ENCODE data around the gene ACBD6.

The ACBD6 gene

DNA sequence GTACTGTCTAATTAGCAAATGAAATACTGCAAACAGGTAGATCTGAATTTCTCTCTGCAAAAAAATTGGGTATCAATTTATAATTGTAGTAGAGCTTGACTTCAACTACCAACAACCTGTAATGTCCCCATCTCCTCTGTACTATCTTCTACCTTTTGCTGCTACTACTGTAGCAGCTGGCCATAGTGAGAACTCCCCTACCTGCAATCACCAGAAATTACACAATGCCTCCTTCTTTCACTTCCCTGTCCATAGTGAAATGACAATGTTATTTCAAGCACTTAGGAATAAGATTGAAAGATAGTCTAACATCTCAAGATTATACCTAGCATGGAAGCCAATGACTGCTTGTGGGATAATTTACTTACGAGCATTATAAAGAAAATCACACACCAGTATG, 100.4 kb downstream of the ACBD6 start:
- Histone ChIP-seq H3K27ac (ENCODE audit: insufficient read depth, low read depth, low read length, poor library complexity, severe bottlenecking) (no peak overlapping the region), H3K4me3 (ENCODE audit: insufficient read depth, low read depth, low read length) (no peak overlapping the region), H3K27me3 (ENCODE audit: control insufficient read depth, insufficient read depth, low read length, poor library complexity, severe bottlenecking) (no peaks in the 10 kb centered on the region), H3K36me3 (ENCODE audit: control insufficient read depth, insufficient read depth, low read length) (no peaks in the 10 kb centered on the region), H3K4me1 (ENCODE audit: control insufficient read depth, insufficient read depth, low read length) (no peaks in the 10 kb centered on the region), H3K9me3 (ENCODE audit: control insufficient read depth, low read length) (no peaks in the 10 kb centered on the region)
- 100% methylated on average over 1 of the region's 1 CpG for WGBS, 2 experiments

DNA sequence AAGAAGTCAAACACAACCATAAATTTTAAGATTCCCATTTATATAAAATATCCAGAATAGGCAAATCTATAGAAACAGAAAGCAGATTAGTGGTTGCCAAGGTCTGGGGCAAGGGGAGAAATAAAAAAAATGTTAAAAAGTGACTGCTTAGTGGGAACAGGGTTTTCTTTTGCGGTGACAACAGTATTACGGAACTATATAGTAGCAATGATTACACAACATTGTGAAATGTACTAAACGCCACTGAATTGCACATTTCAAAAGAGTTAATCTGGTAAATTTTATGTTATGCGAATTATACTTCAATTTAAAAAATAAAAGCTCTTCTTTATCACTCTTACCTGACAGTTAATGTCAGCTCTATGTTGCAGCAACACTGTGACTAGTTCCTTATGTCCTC, 105.2 kb downstream of the ACBD6 start:
- no peaks in the 10 kb centered on the region for H3K4me1 ChIP-seq (ENCODE audit: control insufficient read depth, insufficient read depth, low read length)
- WGBS, 2 experiments, result 70 to 92% methylated on average over 2 to 4 of the region's 4 CpGs

DNA sequence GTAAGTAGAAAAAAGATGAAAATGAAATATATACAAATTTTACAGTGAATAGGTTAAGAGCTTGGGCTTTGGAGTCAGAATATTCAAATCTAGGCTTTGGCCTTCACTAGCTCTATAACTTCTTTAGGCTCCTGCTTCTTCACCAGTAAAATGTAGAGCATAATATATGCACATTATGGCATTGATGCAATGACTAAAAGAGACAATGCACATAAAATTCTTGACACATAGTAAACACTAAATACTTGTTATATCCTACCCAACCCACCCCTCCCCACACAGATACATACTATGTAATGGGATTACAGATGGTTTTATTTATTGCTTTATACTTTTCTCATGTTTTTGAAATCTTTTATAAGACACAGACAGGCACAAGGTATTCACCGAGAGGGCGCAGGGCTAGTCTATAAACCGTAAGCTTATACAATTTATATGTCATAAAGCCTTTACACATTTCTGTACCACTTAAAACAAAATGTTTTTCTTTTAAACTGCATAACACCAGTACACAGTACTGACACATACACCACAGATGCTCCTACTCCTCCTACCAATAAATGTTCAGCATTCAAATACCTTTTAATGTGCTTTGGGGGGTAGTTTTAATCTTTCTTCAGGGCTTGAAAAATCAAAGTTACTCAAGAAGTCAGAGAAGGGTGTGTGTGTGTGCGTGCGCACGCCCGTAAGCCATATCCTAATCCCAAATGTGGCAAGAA, 109.8 kb downstream of the ACBD6 start:
- Histone ChIP-seq H3K4me3 (ENCODE audit: insufficient read depth, low read depth, low read length) (no peak overlapping the region), H3K36me3 (ENCODE audit: control insufficient read depth, insufficient read depth, low read length) (peaks cover 8% of the 10 kb centered on the region), H3K27ac (ENCODE audit: insufficient read depth, low read depth, low read length, poor library complexity, severe bottlenecking) (no peak overlapping the region), H3K9me3 (ENCODE audit: control insufficient read depth, low read length) (no peaks in the 10 kb centered on the region), H3K27me3 (ENCODE audit: control insufficient read depth, insufficient read depth, low read length, poor library complexity, severe bottlenecking) (no peaks in the 10 kb centered on the region), H3K4me1 (ENCODE audit: control insufficient read depth, insufficient read depth, low read length) (no peaks in the 10 kb centered on the region)
- 94% methylated on average over 6 to 7 of the region's 7 CpGs for WGBS, 2 experiments

More for the DNA sequence above, 105.2 kb downstream of the ACBD6 start:
- Histone ChIP-seq H3K36me3 (ENCODE audit: control insufficient read depth, insufficient read depth, low read length) (peaks cover 8% of the 10 kb centered on the region), H3K9me3 (ENCODE audit: control insufficient read depth, low read length) (no peaks in the 10 kb centered on the region), H3K4me3 (ENCODE audit: insufficient read depth, low read depth, low read length) (no peak overlapping the region), H3K27ac (ENCODE audit: insufficient read depth, low read depth, low read length, poor library complexity, severe bottlenecking) (no peak overlapping the region), H3K27me3 (ENCODE audit: control insufficient read depth, insufficient read depth, low read length, poor library complexity, severe bottlenecking) (no peaks in the 10 kb centered on the region)

DNA sequence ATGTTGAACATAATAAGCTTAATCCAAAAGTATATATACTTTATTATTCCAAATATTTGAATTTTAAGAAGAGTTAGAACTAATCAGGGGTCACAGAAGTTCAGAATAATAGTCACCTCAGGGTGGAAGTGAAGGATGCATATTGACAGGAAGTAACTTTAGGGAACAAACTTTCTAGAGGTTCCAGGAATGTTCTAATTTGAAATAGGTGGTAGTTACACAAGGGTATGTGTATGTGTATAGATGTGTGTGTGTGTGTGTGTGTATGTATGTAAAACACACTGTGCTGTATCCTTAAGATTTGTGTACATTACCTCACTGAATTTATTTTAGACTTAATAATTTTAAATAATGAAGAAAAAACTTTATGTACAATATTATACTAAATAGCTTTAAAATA, 110.4 kb downstream of the ACBD6 start:
- H3K4me3 ChIP-seq (ENCODE audit: insufficient read depth, low read depth, low read length), result no peak overlapping the region
- peaks cover 8% of the 10 kb centered on the region for H3K36me3 ChIP-seq (ENCODE audit: control insufficient read depth, insufficient read depth, low read length)
- no peaks in the 10 kb centered on the region for H3K27me3 ChIP-seq (ENCODE audit: control insufficient read depth, insufficient read depth, low read length, poor library complexity, severe bottlenecking)
- no peak overlapping the region for H3K27ac ChIP-seq (ENCODE audit: insufficient read depth, low read depth, low read length, poor library complexity, severe bottlenecking)
- no peaks in the 10 kb centered on the region for H3K4me1 ChIP-seq (ENCODE audit: control insufficient read depth, insufficient read depth, low read length)
- no peaks in the 10 kb centered on the region for H3K9me3 ChIP-seq (ENCODE audit: control insufficient read depth, low read length)

DNA sequence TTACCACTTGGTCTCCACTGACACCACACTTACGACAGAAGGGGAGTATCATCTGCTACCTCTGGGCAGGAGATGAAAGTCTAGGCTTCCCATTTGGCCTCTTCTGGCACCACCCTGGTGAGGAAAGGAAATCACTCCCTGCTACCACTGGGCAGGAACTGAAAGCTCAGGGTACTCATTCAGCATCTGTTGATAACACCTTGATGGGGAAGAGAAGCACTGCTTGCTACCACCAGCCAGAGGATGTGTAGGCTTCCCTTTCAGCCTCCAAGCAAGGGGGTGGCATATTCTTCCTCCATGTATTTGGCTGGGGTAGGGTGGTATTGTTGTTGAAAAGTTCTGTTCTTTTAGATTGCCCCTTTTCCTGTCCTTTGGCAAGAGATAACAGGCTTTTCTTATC, 115.0 kb downstream of the ACBD6 start:
- no peaks in the 10 kb centered on the region for H3K9me3 ChIP-seq (ENCODE audit: control insufficient read depth, low read length)

DNA sequence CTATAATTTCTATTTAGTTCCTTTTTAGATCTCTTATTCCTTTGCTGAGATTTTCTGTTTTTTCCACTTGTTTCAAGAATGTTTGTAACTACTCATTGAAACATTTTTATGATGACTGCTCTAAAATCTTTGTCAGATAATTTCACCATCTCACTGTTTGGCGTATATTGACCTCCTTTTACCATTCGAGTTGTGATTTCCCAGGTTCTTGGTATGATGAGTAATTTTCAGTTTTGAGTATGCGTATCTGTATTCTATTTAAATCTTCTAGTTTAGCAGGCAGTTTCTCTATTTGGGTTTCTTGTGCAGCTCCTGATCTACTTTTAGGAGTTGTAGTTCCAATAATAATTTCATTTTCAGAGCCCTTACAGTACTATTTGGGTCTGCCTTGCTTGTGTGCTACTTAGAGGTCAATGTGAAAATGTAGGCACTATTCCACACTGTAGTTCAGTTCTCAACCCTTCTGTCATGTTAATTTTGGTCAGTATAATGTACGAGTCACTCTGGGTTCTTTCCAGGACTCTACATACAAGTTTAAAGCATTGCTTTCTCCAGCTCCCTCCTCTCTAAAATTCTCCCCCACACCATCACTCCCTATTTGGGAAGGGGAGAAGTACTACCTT, 115.5 kb downstream of the ACBD6 start:
- no peaks in the 10 kb centered on the region for H3K9me3 ChIP-seq (ENCODE audit: control insufficient read depth, low read length)
- H3K4me3 ChIP-seq (ENCODE audit: insufficient read depth, low read depth, low read length), result no peak overlapping the region
- no peak overlapping the region for H3K27ac ChIP-seq (ENCODE audit: insufficient read depth, low read depth, low read length, poor library complexity, severe bottlenecking)
- 88 to 92% methylated on average over 2 to 4 of the region's 4 CpGs for WGBS, 2 experiments
- H3K4me1 ChIP-seq (ENCODE audit: control insufficient read depth, insufficient read depth, low read length), result no peaks in the 10 kb centered on the region
- no peaks in the 10 kb centered on the region for H3K27me3 ChIP-seq (ENCODE audit: control insufficient read depth, insufficient read depth, low read length, poor library complexity, severe bottlenecking)
- no peaks in the 10 kb centered on the region for H3K36me3 ChIP-seq (ENCODE audit: control insufficient read depth, insufficient read depth, low read length)

More for the DNA sequence above, 115.0 kb downstream of the ACBD6 start:
- Histone ChIP-seq H3K27ac (ENCODE audit: insufficient read depth, low read depth, low read length, poor library complexity, severe bottlenecking) (no peak overlapping the region), H3K4me1 (ENCODE audit: control insufficient read depth, insufficient read depth, low read length) (no peaks in the 10 kb centered on the region), H3K36me3 (ENCODE audit: control insufficient read depth, insufficient read depth, low read length) (no peaks in the 10 kb centered on the region), H3K4me3 (ENCODE audit: insufficient read depth, low read depth, low read length) (no peak overlapping the region), H3K27me3 (ENCODE audit: control insufficient read depth, insufficient read depth, low read length, poor library complexity, severe bottlenecking) (no peaks in the 10 kb centered on the region)
- 94 to 100% methylated on average over 1 of the region's 1 CpG for WGBS, 2 experiments

DNA sequence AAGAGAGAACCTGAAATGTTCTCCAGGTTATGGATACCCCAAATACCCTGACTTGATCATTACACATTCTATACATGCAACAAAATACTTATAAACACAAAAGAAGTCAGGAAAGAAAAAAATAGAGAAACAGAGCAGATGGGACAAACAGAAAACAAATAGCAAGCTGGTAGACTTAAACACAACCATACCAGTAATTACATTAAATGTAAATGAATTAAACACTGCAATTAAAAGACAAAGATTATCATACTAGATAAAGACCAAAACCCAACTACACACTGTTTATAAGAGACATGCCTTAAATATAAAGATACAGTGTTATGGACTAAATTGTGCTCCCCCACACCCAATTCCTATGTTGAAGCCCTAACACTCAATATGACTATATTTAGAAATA, 117.2 kb downstream of the ACBD6 start:
- Histone ChIP-seq H3K9me3 (ENCODE audit: control insufficient read depth, low read length) (no peaks in the 10 kb centered on the region), H3K4me1 (ENCODE audit: control insufficient read depth, insufficient read depth, low read length) (no peaks in the 10 kb centered on the region), H3K27ac (ENCODE audit: insufficient read depth, low read depth, low read length, poor library complexity, severe bottlenecking) (no peak overlapping the region), H3K36me3 (ENCODE audit: control insufficient read depth, insufficient read depth, low read length) (no peaks in the 10 kb centered on the region), H3K27me3 (ENCODE audit: control insufficient read depth, insufficient read depth, low read length, poor library complexity, severe bottlenecking) (no peaks in the 10 kb centered on the region), H3K4me3 (ENCODE audit: insufficient read depth, low read depth, low read length) (no peak overlapping the region)

DNA sequence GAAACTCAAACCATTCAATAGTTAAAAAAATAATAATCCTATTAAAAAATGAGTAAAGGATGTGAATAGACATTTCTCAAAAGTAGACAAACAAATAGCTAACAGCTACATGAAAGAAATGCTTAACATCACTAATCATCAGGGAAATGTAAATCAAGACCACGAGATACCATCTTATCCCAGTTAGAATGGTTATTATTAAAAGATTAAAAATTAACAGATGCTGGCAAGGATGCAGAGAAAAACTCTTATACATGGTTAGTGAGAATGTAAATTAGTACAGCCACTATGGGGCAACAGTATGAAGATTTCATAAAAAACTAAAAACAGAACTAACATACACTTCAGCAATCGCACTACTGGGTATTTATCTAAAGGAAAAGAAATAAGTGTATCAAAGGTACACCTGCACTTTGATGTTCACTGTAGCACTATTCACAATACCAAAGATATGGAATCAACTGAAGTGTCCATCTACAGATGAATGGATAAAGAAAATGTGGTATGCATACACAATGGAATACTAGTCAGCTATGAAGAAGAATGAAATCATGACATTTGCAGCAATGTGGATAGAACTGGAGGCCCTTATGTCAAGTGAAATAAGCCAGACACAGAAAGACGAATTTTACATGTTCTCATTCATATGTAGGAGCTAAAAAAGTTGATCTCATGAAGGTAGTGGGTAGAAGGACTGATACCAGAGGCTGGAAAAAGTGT, 117.9 kb downstream of the ACBD6 start:
- Histone ChIP-seq H3K4me1 (ENCODE audit: control insufficient read depth, insufficient read depth, low read length) (no peaks in the 10 kb centered on the region), H3K27ac (ENCODE audit: insufficient read depth, low read depth, low read length, poor library complexity, severe bottlenecking) (no peak overlapping the region), H3K4me3 (ENCODE audit: insufficient read depth, low read depth, low read length) (no peak overlapping the region), H3K27me3 (ENCODE audit: control insufficient read depth, insufficient read depth, low read length, poor library complexity, severe bottlenecking) (no peaks in the 10 kb centered on the region), H3K36me3 (ENCODE audit: control insufficient read depth, insufficient read depth, low read length) (no peaks in the 10 kb centered on the region), H3K9me3 (ENCODE audit: control insufficient read depth, low read length) (no peaks in the 10 kb centered on the region)
- 82 to 94% methylated on average over 1 to 2 of the region's 3 CpGs for WGBS, 2 experiments

DNA sequence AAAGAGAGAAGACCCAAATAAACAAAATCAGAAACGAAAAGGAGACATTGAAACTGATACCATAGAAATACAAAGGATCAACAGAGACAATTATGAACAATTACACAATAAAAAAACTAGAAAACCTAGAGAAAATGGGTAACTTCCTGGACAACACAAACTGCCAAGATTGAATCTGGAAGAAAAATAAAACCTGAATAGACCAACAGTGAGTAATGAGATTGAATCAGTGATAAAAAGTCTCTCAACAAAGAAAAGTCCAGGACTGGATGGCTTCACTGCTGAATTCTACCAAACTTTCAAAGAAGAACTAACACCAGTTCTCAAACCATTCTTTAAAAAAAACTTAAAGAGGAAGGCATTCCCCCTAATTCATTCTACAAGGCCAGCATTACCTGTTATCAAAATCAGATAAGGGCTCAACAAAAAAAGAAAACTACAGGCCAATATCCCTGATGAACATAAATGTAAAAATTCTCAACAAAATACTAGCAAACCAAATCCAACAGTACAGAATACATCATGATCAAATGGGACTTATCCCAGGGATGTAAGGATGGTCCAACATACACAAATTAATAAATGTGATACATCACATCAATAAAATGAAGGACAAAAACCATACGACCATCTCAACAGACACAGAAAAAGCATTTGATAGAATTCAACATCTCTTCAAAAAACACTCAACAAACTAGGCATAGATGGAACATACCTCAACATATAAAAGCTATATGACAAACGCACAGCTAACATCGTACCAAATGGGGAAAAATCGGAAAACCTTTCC, 119.9 kb downstream of the ACBD6 start:
- WGBS, 2 experiments, result 93 to 95% methylated on average over 4 to 5 of the region's 5 CpGs
- H3K27me3 ChIP-seq (ENCODE audit: control insufficient read depth, insufficient read depth, low read length, poor library complexity, severe bottlenecking), result no peaks in the 10 kb centered on the region
- H3K4me3 ChIP-seq (ENCODE audit: insufficient read depth, low read depth, low read length), result no peak overlapping the region
- H3K27ac ChIP-seq (ENCODE audit: insufficient read depth, low read depth, low read length, poor library complexity, severe bottlenecking), result no peak overlapping the region
- H3K4me1 ChIP-seq (ENCODE audit: control insufficient read depth, insufficient read depth, low read length), result no peaks in the 10 kb centered on the region
- H3K9me3 ChIP-seq (ENCODE audit: control insufficient read depth, low read length), result no peaks in the 10 kb centered on the region
- no peaks in the 10 kb centered on the region for H3K36me3 ChIP-seq (ENCODE audit: control insufficient read depth, insufficient read depth, low read length)

DNA sequence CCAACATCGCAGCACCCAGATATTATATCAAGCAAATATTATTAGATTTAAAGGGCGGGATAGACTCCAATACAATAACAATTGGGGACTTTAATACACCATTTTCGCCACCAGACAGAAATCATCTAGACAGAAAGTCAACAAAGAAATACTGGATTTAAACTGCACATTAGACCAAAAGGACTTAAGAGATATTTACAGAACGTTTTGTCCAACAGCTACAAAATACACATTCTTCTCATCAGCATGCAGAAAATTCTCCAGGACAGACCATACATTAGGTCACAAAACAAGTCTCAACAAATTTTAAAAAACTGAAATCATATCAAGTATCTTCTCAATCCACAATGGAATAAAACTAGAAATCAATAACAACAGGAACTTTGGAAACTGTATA, 121.2 kb downstream of the ACBD6 start:
- Histone ChIP-seq H3K4me1 (ENCODE audit: control insufficient read depth, insufficient read depth, low read length) (no peaks in the 10 kb centered on the region), H3K27me3 (ENCODE audit: control insufficient read depth, insufficient read depth, low read length, poor library complexity, severe bottlenecking) (no peaks in the 10 kb centered on the region), H3K9me3 (ENCODE audit: control insufficient read depth, low read length) (no peaks in the 10 kb centered on the region), H3K27ac (ENCODE audit: insufficient read depth, low read depth, low read length, poor library complexity, severe bottlenecking) (no peak overlapping the region), H3K4me3 (ENCODE audit: insufficient read depth, low read depth, low read length) (no peak overlapping the region), H3K36me3 (ENCODE audit: control insufficient read depth, insufficient read depth, low read length) (no peaks in the 10 kb centered on the region)
- WGBS, 2 experiments, result 95 to 96% methylated on average over 4 of the region's 4 CpGs

Data from ectodermal cell (in vitro differentiated cells).